PC-9 (cell line): ENCODE data around the gene NIBAN1.

Experiments
- EZH2 ChIP-seq: fragments of 200-600 bp; sonication (generic); IDR thresholded peaks from 2 replicates; pipeline ENCODE4 v1.8.0; 2017; ENCODE audit warnings: antibody characterized with exemption, low read depth
- TF ChIP-seq, protein P1 (sequence below): fragments of 200-600 bp; sonication (generic); conservative IDR thresholded peaks from 2 replicates; pipeline ENCODE4 v1.6.1; 2017; ENCODE audit warnings: mixed run types, antibody characterized with exemption, mild to moderate bottlenecking, moderate library complexity

DNA sequence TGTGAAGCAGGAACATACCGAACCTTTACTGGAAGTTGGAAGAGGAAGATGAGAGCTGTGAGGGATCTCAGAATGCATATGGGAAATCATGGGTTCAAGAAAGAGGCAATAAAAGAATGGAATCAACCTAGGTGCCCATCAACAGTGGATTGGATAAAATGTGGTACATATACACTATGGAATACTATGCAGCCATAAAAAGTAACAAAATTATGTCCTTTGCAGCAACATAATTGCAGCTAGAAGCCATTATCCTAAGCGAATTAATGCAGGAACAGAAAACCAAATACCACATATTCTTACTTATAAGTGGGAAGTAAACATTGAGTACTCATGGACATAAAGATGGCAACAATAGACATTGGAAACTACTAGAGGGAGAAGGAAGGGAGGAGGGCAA lies 40.4 kb downstream of the NIBAN1 start:
- TF ChIP-seq, protein P1, sequence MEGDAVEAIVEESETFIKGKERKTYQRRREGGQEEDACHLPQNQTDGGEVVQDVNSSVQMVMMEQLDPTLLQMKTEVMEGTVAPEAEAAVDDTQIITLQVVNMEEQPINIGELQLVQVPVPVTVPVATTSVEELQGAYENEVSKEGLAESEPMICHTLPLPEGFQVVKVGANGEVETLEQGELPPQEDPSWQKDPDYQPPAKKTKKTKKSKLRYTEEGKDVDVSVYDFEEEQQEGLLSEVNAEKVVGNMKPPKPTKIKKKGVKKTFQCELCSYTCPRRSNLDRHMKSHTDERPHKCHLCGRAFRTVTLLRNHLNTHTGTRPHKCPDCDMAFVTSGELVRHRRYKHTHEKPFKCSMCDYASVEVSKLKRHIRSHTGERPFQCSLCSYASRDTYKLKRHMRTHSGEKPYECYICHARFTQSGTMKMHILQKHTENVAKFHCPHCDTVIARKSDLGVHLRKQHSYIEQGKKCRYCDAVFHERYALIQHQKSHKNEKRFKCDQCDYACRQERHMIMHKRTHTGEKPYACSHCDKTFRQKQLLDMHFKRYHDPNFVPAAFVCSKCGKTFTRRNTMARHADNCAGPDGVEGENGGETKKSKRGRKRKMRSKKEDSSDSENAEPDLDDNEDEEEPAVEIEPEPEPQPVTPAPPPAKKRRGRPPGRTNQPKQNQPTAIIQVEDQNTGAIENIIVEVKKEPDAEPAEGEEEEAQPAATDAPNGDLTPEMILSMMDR: no peak
- TF ChIP-seq EZH2: no peak
